HCT116 (cell line): ENCODE measurements around the gene PARD6G. TPM values are rescaled to one million over a fixed set of nuclear protein-coding genes. Genes with fewer than 3 reads are reported as not detected.

Source experiments
- ATAC-seq: fragments of 200-7000 bp; cut with Tn5 transposase; 2 replicates; pipeline ENCODE4 v1.9.1; 2020; ENCODE audit warnings: mild to moderate bottlenecking, moderate library complexity
- BruUV-seq: library from RNA; stranded (reverse); fragments of 400-500 nt; replicated peaks from 2 replicates; lab custom pipeline; 2021; lab: Mats Ljungman, UMichigan
- CTCF ChIA-PET: fragments of 300-600 bp; sonication (Branson Sonifier 250); formaldehyde crosslinking; loops from one replicate; lab custom pipeline; 2021; ENCODE audit warnings: antibody characterized with exemption; lab: Charles Lee
- POLR2A ChIA-PET: fragments of 300-600, 350-600 bp; sonication (Branson Sonifier 250); formaldehyde crosslinking; loops from one replicate; lab custom pipeline; 2021; ENCODE audit warnings: antibody characterized with exemption; lab: Charles Lee
- RAD21 ChIA-PET, 2 experiments: fragments of 300-600 bp; sonication (Branson Sonifier 250); formaldehyde crosslinking; loops; one replicate each; lab custom pipeline; 2023; ENCODE audit warnings: low total read pairs in 2 of 2; ENCODE audit not compliant: uncharacterized antibody in 2 of 2, unreplicated experiment in 2 of 2, low non-redundant PET in 1 of 2; lab: Charles Lee
- DNase-seq: peaks from one replicate; pipeline ENCODE4 v3.0.0-alpha.2; 2010; ENCODE audit warnings: low read depth, low spot score
- H2AFZ ChIP-seq: fragments of 200-600 bp; shearing (Covaris generic), sonication (generic); 2 replicates; pipeline ENCODE4 v1.6.1; 2017; ENCODE audit warnings: low read depth, mixed run types, mixed read lengths, antibody characterized with exemption, low read length; ENCODE audit not compliant: poor library complexity, severe bottlenecking
- H3K27ac ChIP-seq: 2 replicates; pipeline ENCODE4 v1.5.1; 2012; ENCODE audit warnings: low read depth, low read length
- H3K27me3 ChIP-seq: fragments of 200-600 bp; sonication (generic); 2 replicates; pipeline ENCODE4 v1.6.1; 2016; ENCODE audit warnings: mixed run types, low read length, mixed read lengths; ENCODE audit not compliant: insufficient read depth
- H3K36me3 ChIP-seq, 2 experiments: fragments of 200-500 bp in 1 of 2; fragments of 200-600 bp in 1 of 2; sonication (Bioruptor generic) in 1 of 2; sonication (generic) in 1 of 2; 2 replicates each; pipeline versions ENCODE4 v1.5.1 to v1.6.1; 2014 to 2016; ENCODE audit warnings: low read length in 2 of 2, inconsistent platforms in 1 of 2, mixed read lengths in 1 of 2, mixed run types in 1 of 2; ENCODE audit not compliant: insufficient read depth in 2 of 2, control insufficient read depth in 1 of 2
- H3K4me1 ChIP-seq, 2 experiments: fragments of 200-600 bp in 1 of 2; sonication (generic) in 1 of 2; 2 replicates each; pipeline versions ENCODE4 v1.5.1 to v1.6.1; 2012 to 2017; ENCODE audit warnings: low read length in 2 of 2, inconsistent platforms in 1 of 2, mild to moderate bottlenecking in 1 of 2, mixed read lengths in 1 of 2, mixed run types in 1 of 2, moderate library complexity in 1 of 2; ENCODE audit not compliant: insufficient read depth in 2 of 2, control insufficient read depth in 1 of 2
- H3K4me2 ChIP-seq: fragments of 200-600 bp; sonication (generic); 2 replicates; pipeline ENCODE4 v1.6.1; 2017; ENCODE audit warnings: mixed run types, low read length, mixed read lengths
- H3K4me3 ChIP-seq, 2 experiments: fragments of 200-600 bp in 1 of 2; sonication (generic) in 1 of 2; replicated peaks in 1 of 2; 2 replicates each; pipeline ENCODE4 v1.5.1; 2011 to 2016; ENCODE audit warnings: low read length in 2 of 2, control low read depth in 1 of 2, low read depth in 1 of 2, mild to moderate bottlenecking in 1 of 2, mixed read lengths in 1 of 2, mixed run types in 1 of 2
- H3K79me2 ChIP-seq: fragments of 200-600 bp; sonication (generic); 2 replicates; pipeline ENCODE4 v1.6.1; 2017; ENCODE audit warnings: mild to moderate bottlenecking, mixed run types, low read length, moderate library complexity, mixed read lengths; ENCODE audit not compliant: insufficient read depth
- H3K9ac ChIP-seq: fragments of 200-600 bp; sonication (generic); 2 replicates; pipeline ENCODE4 v1.6.1; 2016; ENCODE audit warnings: low read length, mixed read lengths
- H3K9me2 ChIP-seq: fragments of 200-600 bp; sonication (generic), shearing (Covaris generic); 2 replicates; pipeline ENCODE4 v1.6.1; 2017; ENCODE audit warnings: mixed run types, mild to moderate bottlenecking, moderate library complexity; ENCODE audit not compliant: insufficient read depth
- H3K9me3 ChIP-seq, 2 experiments: fragments of 200-500 bp in 1 of 2; fragments of 200-600 bp in 1 of 2; sonication (Bioruptor generic) in 1 of 2; sonication (generic) in 1 of 2; 2 replicates each; pipeline ENCODE4 v1.6.1; 2014 to 2017; ENCODE audit warnings: low read length in 2 of 2, mixed read lengths in 2 of 2, inconsistent platforms in 1 of 2, low read depth in 1 of 2, mild to moderate bottlenecking in 1 of 2, mixed run types in 1 of 2, moderate library complexity in 1 of 2; ENCODE audit not compliant: control insufficient read depth in 1 of 2, insufficient read depth in 1 of 2
- H4K20me1 ChIP-seq: fragments of 200-600 bp; sonication (generic), shearing (Covaris generic); 2 replicates; pipeline ENCODE4 v1.6.1; 2017; ENCODE audit warnings: mixed run types, mild to moderate bottlenecking, moderate library complexity; ENCODE audit not compliant: insufficient read depth
- CTCF ChIP-seq, 3 experiments: fragments of 200-600 bp in 1 of 3; sonication (generic) in 1 of 3; IDR thresholded peaks in 2 of 3; conservative IDR thresholded peaks in 1 of 3; 2 replicates each; pipeline ENCODE4 v1.5.1; 2012 to 2017; ENCODE audit warnings: low read depth in 2 of 3, low read length in 2 of 3, antibody characterized with exemption in 1 of 3, borderline replicate concordance in 1 of 3, control low read depth in 1 of 3, mild to moderate bottlenecking in 1 of 3, mixed read lengths in 1 of 3, mixed run types in 1 of 3, moderate library complexity in 1 of 3; ENCODE audit not compliant: insufficient read depth in 1 of 3
- EGR1 ChIP-seq: IDR thresholded peaks from 2 replicates; pipeline ENCODE4 v1.6.1; 2012; ENCODE audit warnings: low read depth
- EZH2 ChIP-seq: fragments of 200-600 bp; sonication (generic); IDR thresholded peaks from 2 replicates; pipeline ENCODE4 v1.6.1; 2017; ENCODE audit warnings: antibody characterized with exemption, mixed run types
- FOSL1 ChIP-seq: IDR thresholded peaks from 2 replicates; pipeline ENCODE4 v1.6.1; 2012; ENCODE audit warnings: low read depth
- REST ChIP-seq: IDR thresholded peaks from 2 replicates; pipeline ENCODE4 v1.6.1; 2012; ENCODE audit warnings: low read depth
- YY1 ChIP-seq: IDR thresholded peaks from 2 replicates; pipeline ENCODE4 v1.6.1; 2011; ENCODE audit warnings: low read length, low read depth, moderate library complexity, mild to moderate bottlenecking; ENCODE audit not compliant: insufficient replicate concordance; ENCODE audit errors: extremely low read depth
- ZFX ChIP-seq: fragments of 450-650 bp; IDR thresholded peaks from 2 replicates; pipeline ENCODE4 v1.6.1; 2017
- intact Hi-C: fragments of 100-400 bp; cut with micrococcal nuclease; formaldehyde crosslinking; loops from 2 replicates; pipeline ENCODE4 v1.10.0; 2022
- total RNA-seq: library from RNA; stranded (reverse); gene quantifications from one replicate; pipeline ENCODE4 v1.2.1, GENCODE V29; 2021; ENCODE audit not compliant: unreplicated experiment
- TF ChIP-seq, protein P1 (sequence below): IDR thresholded peaks from 2 replicates; pipeline ENCODE4 v1.6.1; 2011; ENCODE audit warnings: mild to moderate bottlenecking, low read length, moderate library complexity; ENCODE audit not compliant: insufficient replicate concordance; ENCODE audit errors: extremely low read depth

The PARD6G gene
- total RNA-seq, 1 experiment from 2014 or later, result 12.8 TPM

- no peaks in the 10 kb centered on the region for H3K4me1 ChIP-seq
- no TSS peak for BruUV-seq
- ChIA-PET CTCF (no interaction called here), POLR2A (no interaction called here), RAD21 (no interaction called here)
- H3K9ac ChIP-seq, result no peak overlapping the region
- ATAC-seq, result no peak
- no peaks in the 10 kb centered on the region for H4K20me1 ChIP-seq
- TF ChIP-seq EZH2 (no peak), ZFX (no peak), FOSL1 (no peak), YY1 (no peak), REST (no peak), CTCF (IDR thresholded peaks at IDR 0.05 in 2 of 3, conservative IDR thresholded peaks at IDR 0.05 in 1 of 3; ENCODE audit: borderline replicate concordance in 1 of 3, insufficient read depth in 1 of 3, low read depth in 2 of 3, low read length in 2 of 3) (no peak), EGR1 (no peak)
- TF ChIP-seq, protein P1, sequence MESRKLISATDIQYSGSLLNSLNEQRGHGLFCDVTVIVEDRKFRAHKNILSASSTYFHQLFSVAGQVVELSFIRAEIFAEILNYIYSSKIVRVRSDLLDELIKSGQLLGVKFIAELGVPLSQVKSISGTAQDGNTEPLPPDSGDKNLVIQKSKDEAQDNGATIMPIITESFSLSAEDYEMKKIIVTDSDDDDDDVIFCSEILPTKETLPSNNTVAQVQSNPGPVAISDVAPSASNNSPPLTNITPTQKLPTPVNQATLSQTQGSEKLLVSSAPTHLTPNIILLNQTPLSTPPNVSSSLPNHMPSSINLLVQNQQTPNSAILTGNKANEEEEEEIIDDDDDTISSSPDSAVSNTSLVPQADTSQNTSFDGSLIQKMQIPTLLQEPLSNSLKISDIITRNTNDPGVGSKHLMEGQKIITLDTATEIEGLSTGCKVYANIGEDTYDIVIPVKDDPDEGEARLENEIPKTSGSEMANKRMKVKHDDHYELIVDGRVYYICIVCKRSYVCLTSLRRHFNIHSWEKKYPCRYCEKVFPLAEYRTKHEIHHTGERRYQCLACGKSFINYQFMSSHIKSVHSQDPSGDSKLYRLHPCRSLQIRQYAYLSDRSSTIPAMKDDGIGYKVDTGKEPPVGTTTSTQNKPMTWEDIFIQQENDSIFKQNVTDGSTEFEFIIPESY, result no peak
- intact Hi-C loops, result no loop called here
- H3K27me3 ChIP-seq, result no peaks in the 10 kb centered on the region
- H3K27ac ChIP-seq, result no peak overlapping the region
- H3K4me2 ChIP-seq, result no peak overlapping the region
- H3K9me2 ChIP-seq, result no peaks in the 10 kb centered on the region
- no peaks in the 10 kb centered on the region for H3K79me2 ChIP-seq
- no peaks in the 10 kb centered on the region for H3K9me3 ChIP-seq
- no peak for DNase-seq
- H2AFZ ChIP-seq, result no peak overlapping the region
- no peaks in the 10 kb centered on the region for H3K36me3 ChIP-seq
- no peak overlapping the region for H3K4me3 ChIP-seq
Observed at GRCh38 chr18:80192653-80193385, 54.5 kb downstream of the PARD6G start.
